Fibroblast of upper back skin (primary cell): Measurements from ENCODE around the gene SMG6.
A peak's percentile ranks its signal among the peaks of the same experiment; 100 is the strongest.

ENCODE experiments used
- DNase-seq: peaks from one replicate; pipeline ENCODE4 v3.0.0-alpha.2; 2013

Gene SMG6

DNA sequence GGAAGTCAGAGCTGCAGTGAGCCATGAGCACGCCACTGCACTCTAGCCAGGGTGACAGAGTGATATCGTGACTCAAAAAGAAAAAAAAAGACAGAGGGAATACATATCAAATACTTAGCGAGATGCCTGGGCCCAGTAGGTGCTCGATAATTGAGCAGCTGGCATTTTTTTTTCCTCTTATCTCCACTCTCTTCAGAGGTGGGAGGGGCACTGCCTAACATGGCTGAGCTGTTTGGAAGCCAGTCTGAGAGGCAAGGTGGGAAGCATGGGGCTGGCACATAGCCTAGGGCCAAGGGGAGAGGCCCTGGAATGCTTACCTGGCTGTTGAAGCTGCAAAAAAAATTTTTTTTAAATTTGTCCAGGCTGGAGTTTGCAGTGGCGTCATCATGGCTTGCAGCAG lies 210.2 kb downstream of the SMG6 start:
- no peak for DNase-seq

DNA sequence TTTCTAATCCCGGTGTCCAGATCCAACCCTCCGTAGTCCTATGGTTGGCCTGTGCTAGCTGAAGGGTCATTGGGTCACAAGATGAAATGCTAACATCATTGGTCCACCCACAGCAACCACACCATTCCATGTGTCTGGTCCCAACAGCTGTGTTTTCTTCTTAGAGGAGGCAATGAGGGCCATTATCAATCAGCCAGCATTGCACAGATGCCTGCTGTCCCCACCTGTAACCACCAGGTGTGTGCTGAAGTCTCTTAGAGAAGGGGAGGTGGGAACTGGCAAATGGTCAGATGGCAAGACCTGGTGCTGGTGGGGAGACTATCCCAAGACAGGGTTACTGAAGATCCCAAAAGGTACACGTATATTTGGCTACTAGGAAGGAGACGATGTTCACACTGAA lies 211.3 kb downstream of the SMG6 start:
- no peak for DNase-seq

DNA sequence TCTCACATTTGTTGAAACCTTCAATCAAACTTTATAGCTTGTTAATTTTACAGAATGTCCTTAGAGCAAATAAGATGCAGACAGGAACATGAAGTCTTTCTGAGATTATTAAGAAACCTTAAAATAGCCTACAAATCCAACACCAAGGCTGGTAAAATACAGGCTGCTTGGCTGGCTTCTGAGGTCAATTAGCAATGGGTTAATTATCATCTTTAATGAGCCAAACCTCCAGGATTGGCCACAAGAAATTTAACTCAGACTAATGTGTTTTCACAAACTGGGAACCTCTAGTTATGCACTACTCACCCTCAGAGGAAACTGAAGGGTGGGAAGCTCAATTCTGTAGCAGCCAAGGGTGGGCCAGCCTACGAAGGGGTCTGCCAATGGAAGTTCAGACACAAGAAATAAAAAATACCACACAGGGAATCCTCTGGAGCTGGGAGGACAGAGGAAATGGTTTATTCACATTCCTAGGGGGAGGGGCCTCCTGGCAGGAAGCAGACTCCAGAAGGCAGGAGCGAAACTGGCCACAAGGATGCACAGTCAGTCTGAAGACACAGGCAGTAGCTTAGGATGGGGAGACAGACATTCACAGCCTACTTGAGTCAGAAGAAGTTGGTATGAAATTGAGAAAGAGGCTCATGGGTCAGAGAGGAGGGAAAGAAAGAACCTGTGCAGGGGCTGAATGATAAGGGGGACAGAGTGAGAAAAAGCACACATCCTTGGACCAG lies 212.6 kb downstream of the SMG6 start:
- peak; percentile 98 for DNase-seq

DNA sequence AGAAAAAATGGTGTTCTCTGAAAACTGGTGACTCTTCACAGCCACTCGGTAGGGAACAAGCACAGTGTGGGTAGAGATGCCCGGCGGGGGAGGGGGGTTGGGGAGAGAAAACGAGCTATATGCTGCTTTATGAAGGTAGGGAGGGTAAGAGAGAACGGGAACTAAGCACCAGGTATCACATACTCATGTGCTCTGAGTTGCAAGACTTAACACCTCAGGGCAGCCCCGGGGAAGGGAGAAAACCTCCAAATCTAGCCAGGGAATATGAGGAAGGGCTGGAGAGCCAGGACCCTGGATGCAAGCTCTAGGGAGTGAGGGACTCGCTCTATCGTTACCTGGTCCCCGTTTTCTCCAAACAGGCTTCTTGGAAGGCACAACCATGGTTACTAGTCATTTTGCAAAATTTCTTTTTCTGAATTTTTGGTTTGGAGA lies 213.4 kb downstream of the SMG6 start:
- DNase-seq = no peak

DNA sequence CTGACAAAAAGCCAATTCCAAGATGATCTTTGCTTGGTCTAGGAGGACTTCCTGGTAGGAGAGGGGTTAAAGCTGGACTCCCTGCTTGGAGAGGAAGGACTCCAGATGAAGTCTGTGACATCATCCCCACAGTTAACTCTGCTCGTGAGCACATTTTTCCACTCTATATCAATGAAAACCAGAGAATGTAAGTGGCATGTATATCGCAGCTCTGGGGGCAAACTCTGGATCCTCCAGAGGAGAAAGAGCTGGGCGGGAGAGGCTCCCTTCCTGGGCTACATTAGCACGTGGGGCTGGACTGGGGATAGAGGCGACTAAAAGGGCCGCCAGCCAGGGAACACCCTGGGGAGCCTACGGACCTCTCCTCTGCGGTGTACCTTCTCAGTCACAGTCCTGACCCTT lies 214.6 kb downstream of the SMG6 start:
- DNase-seq = peak; percentile 83

DNA sequence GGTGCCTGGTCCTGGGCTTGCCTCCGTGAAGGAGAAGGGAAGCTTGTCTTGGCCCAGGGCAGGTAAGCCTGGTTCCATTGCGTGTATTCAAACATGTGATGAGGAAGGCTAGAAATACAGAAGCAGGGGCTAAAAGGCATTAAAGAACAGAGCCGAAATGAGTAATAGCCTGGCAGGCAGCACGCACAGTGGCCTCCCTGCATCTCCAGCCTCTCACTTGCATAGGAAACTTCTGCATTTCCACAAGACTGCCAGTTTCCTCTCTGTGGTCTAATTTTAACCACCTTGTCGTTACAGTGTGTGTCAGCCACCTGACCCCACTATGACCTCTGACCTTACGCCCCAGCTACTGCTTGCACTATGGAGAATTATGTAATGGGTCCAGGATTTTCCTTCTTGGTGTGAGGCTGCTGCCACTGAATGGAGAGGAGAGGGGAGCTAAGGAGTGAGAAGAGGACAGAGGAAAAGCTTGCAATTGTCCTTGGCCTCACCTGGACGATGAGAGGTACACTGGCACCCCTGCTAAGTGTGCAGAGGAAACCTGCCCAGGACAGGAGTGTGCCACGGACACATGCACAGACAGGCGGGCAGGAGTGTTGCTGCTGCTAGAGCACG lies 215.9 kb downstream of the SMG6 start:
- peak; percentile 54 for DNase-seq

DNA sequence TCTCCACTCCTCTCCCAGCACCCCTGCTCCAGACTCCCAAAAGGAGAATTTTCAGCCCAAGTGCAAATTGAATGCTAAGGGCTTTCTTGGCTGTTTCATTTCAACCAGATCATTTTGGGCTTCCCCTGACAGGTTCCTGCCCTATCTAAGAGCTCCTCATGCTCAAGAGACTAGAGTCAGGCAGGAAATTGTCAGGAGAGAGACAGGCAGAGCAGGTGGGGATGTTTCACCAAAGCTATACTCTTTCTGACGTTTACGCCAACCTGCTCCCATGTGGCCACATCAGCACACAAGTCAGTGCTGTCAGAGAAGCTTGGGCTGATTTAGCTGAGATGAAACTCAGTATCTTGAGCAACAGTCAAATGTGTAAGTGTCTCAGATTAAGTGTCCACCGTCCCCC lies 217.3 kb downstream of the SMG6 start:
- DNase-seq = no peak

DNA sequence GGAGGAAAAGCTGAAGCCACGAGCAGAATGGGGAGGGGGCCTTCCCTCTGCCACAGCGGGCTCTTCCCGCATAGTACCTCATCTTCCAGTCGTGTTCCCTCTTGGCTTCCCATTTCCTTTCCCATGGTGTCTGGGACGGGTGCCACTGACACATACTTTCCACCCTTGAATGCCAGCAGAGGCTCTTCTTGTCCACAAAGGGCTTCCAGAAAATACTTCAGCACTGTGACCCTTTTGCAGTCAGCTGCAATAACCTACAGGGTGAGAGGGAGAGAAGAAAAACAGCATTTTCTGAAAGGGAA lies 218.0 kb downstream of the SMG6 start:
- peak; percentile 73 for DNase-seq

DNA sequence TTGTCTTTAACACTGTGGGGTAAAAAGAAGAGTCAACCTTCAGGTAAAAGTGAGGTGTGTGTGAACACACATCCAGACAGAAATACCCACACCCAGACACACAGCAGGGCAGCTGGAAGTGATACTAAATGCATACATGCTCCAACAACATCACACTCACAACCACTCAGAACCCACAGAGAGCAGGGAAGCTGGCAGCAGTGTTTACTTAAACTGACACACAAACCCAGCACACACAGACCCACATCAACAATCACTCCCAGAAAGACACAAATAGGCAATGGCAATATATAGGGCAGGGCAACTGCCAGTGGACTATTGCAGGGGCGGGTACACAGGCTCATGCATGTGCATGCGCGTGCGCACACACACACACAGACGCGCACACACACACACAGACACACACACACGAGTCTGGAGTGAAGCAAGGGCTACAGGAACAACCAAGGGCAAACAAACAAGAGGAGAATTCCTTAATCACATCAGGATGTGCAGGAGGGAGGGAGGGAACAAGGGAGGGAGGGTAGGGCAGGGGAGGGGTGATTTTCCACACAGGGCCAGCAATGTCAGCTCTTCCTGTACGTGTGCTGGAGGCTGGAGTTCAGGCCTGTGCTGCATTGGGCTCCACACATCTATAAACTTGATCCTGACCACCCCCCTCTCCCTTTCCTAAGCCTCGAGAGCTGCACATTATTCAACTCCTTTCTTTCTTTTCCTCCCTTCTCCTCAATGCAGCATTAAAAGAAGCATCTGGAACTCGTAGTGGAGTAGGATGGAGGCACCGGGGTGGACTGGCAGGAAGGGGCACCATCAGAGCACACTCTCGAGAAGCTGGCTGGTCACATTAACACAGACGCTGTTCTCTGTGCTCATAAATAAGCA lies 218.6 kb downstream of the SMG6 start:
- peak; percentile 91 for DNase-seq

DNA sequence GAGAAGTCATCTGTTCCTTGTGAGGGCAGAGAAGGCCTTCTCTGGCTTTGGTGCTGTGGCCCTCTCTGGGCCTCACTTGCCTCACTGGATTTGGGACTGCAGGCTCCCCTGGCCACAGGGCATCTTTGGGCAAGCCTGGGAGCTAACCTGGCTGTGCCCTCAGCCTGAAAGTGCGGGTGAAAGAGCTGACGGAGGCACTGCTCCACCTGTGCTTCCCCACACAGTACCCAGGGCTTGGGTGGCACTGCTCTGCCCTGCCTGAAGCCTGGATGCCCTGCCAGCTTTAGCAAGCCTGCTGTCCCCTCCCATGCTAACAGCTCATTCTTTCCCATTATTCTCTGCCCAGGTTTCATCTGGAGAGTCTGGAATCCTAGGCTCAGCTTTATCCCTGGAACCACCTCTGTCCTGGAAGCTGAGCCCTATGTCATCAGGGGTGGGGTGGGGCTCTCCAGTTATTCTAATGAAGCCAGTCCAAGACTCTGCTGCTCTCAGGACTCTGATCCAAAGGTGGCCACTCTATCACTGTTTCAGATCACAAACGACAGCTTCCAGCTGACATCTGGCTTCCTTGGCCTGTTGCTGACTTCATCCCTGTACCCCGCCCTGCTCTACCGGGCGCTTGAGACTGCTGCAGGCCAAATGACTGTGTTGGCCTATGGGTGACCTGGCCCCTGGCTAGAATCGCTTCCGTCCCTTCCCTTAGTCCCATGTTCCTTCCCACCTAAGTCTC lies 219.4 kb downstream of the SMG6 start:
- no peak for DNase-seq

DNA sequence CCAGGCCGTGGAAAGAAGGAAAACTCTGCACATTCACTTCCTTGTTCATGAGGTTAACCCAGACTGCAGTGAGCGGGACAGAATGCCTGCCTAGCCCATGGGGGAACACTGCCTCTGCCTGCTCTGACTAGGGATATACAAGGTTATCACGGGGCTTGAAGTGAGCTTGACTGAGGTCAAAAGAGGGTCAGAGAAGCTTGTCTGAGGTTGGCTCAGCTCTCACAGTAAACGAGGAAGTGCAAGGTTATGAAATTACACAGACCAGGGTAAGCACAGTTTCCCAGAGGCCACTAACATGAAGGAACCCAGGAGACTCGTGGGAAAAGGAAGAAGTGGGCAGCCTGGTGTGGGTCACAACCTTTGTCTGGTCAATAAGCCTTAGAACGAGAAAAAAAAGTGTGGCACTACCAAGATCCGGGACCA lies 220.0 kb downstream of the SMG6 start:
- DNase-seq = no peak

DNA sequence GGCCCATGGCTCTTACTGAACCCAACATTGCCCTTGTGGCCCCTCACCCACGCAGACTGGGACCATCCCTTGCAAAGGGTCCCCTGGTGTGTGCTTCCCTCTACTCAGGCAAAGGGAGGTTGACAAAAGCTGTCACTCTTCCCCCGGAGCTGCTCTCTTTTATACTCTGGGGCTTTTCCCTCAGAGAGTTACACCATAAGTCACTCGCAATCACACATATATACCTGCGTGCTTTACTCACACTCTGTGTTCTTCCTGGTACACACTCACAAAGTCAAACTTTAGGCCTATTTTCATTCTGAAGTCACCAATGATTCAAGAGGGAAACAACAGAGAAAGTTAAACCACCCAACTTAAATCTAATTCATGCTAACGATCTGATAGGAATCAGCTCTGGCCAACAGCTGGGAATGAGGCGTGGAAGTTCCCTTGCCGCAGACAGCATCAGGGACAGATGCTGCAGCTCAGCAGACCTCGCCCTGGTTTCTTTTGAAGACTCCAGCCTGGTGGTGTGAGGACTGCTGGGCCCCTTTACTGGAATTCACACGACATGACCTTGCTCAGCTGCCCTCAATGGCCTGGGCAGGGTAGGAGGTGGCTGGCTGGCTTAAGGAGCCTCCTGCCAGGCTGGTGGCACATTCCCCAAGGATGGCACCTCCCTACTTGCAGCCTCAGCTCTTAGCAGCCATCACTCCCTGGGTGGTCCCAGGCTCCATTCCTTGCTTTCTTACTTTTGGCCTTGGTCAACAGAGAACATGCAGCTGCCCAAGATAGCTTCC lies 221.4 kb downstream of the SMG6 start:
- DNase-seq = peak; percentile 53

DNA sequence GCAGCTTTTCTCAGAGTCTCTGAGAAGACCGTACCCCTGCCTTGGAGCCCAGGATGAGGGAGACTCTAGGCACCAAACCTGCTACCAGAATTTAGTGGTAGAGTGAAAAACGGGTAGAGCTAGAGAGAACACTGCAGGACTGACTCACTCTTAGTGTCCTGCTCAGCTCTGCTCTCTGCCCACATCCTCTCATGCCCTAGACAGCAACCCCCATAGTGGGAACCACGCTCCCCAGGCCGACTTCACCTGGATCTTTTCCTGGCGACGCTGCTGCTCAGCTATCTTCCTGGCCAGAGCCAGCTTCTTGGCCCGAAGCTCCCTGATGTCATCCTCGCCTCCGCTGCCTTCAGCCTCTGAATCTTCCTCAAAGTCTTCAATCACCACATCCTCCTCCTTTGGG lies 222.0 kb downstream of the SMG6 start:
- DNase-seq = peak; percentile 62

DNA sequence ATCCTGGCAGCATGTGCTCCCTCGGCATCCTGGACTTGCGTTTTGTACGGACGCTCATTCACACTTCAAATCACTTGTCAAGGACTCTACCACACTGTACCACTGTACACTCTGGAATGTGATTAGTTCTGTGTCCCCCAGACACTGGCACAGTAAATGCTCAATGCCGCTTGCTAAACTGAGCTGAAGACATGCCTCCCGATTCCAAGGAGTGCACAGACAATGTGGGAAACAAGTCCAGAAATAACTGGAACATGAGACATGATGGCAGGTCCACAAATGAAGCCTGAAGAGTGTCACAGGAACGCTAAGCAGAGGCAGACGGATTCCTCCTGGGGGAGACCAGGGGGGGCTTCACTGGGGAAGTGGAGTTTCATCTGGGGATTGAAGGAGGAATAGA lies 226.5 kb downstream of the SMG6 start:
- no peak for DNase-seq

DNA sequence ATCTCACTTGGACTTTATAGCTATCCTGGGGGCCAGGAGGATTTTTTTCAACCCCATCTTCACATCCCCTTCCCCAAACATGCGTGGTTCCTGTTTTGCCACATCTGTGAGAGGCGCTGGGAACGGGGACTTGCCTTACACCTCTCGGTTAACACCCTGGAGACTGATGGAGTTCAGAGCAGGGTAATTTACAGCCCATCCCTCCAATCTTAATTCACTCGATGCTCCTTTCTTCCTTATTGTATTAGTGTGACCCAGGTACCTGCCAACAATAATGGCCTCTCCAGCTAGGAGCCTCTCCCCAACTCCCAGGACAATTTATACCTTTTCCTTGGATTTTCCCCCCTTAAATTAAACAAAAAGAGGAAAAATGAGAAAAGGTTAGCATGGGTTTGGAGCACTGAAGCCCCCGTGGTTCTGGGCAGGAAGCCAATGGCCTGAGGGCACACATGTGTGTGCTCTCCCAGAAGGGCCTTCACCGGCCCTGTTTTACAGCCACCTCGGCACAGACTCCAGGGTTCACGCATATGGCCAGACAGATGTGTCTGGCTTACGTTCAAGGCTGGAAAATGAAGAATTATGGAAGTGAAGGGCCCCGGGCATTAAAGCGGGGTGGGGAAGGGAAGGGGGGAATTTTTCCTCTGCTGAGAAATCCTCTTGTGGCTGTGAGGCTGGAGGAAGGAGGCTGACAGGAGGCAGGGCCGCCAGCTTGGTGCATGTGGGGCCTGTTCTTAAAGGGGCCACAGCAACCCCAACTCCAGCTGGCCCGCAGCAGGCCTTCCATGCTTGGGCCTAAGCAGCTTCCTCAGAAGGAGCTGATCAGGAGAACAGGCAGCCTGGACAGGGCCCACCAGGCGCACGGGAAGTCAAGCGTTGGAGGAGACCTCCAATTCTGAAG lies 227.2 kb downstream of the SMG6 start:
- DNase-seq = peak; percentile 80

DNA sequence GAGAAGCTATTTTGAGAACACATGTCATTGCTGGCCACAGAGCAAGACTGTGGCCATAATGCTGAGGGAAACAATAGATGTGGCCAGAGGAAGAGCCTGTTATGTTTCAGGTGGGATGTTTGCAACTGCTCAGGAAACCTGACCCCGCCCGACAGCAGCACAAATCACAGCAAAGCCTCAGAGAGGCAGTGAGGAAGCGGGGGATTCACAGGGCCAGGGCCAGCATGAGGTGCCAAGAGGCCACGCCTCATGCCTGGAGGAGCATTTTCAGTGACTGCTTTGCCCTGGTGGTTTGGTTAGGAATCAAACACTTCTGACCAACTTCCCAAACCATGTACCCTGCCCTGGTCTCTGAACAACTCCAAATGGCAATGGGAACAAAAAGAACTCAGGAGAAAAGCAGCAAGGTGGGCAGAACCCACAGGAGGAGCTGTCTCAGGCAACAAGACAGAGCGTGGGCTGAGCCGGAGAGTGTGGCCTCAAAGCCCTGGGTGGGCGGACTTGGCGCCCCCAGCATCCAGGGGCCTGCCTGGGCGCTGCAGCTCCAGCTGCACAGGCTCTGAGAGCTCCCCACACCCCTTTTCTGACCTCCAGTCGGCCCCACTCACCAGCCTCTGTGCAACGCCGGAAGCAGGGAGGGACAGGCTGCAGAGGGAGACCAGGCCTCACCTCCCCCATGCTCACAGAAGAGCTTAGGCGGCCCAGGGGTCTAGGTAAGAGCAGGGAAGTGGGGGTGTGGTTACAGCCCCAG lies 228.1 kb downstream of the SMG6 start:
- DNase-seq = no peak

DNA sequence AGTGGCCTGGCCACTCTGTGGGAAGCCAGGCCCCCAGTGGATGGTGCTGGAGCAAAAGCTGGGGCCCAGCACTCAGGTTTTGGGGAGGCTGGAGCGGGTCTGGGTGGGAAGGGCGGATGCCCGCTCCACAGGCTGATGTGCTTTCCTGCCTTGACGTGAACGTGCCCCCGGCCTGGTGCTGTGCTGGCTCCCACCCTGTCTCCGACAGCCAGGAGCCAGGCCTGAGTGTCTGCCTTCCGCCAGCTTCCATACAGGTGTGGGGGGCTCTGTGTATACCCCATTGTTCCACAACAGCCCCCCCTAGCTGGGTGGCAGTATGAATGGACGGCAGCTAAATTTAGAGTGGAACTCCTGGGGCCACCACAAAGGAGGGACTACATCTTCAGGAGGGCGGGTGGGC lies 228.7 kb downstream of the SMG6 start:
- DNase-seq = no peak

DNA sequence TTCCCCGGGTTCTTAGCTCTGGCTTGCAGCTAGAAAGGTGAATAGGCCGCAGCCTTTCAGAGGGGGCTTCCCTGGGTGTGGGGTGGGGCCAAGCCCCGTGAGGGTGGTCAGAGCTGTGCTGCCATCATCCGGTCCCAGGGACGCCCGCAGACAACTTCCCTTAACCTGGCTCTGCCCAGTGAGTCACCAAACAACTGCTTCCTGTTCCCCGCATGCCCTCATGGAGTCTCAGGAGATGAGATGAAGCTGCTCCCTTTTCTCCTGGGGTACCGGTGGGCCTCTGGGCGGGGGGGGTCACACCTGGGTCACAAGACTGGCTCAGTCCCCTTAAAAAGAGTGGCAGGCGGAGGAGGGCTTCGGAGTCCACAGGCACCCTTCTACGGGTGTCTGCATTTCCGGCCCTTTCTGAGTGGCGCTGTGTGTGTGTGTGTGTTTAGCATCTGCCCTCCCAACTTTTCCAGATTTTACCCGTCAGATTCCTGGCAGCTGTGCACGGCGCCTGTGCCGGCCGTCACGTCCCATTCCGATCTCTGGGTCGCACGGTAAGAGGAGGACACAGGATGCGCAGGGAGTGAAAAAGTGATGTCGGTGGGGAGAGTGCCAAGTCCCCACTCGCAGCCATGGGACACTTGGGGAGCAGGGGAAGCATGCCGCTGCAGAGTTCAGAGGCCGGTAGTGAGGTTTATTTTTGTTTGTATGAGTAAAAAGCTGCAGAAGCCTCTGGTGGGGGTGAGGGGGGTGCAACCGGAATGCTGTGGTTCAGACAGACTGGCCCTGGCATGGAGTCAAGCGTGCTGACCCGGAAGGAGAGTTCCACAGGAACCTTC lies 231.9 kb downstream of the SMG6 start:
- no peak for DNase-seq

DNA sequence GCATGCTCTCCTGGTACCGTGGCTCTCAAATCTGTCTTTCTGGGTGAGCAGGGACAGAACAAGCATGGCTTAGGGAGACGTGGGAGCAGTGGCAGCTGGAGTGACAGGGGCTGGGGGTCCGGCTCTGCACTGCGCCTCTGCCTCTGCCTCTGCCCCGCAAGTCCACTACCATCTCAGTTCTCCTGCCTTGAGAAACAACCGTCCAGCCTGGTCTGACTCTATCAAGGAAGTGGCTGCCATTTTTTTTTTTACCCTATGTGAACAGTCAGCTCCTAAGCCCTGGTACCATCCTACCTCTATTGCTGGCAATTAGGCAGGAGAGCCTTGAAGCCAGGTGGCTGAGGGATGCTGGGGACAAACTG lies 232.6 kb downstream of the SMG6 start:
- no peak for DNase-seq
